Keratinocyte (primary cell): Measurements from ENCODE around the gene FAM13C. TPM values are rescaled to one million over a fixed set of nuclear protein-coding genes. Genes with fewer than 3 reads are reported as not detected.
A peak's percentile ranks its signal among the peaks of the same experiment; 100 is the strongest.

Experiments
- DNase-seq: peaks from one replicate; pipeline ENCODE4 v3.0.0-alpha.2; 2011; ENCODE audit warnings: low read depth, missing footprints, low spot score
- FAIRE-seq: peaks from 2 replicates; lab custom pipeline; 2011; peaks lifted over from hg19 to GRCh38; lab: Jason Lieb, UNC
- H2AFZ ChIP-seq: 2 replicates; pipeline ENCODE4 v1.6.0; 2012; ENCODE audit warnings: low read length, control low read depth, inconsistent platforms; ENCODE audit not compliant: control insufficient read depth
- H3K27ac ChIP-seq: 2 replicates; pipeline ENCODE4 v1.5.1; 2011; ENCODE audit warnings: low read length; ENCODE audit not compliant: control insufficient read depth, insufficient read depth
- H3K27me3 ChIP-seq: 3 replicates; pipeline ENCODE4 v1.6.0; 2011; ENCODE audit warnings: low read length; ENCODE audit not compliant: control insufficient read depth, insufficient read depth; ENCODE audit errors: extremely low read depth
- H3K36me3 ChIP-seq, 2 experiments: 2 replicates in 1 of 2; 3 replicates in 1 of 2; pipeline ENCODE4 v1.5.1; 2011; ENCODE audit warnings: low read length in 2 of 2, mild to moderate bottlenecking in 1 of 2; ENCODE audit not compliant: control insufficient read depth in 2 of 2, insufficient read depth in 2 of 2; ENCODE audit errors: extremely low read depth in 1 of 2
- H3K4me1 ChIP-seq: 3 replicates; pipeline ENCODE4 v1.5.1; 2011; ENCODE audit warnings: low read length; ENCODE audit not compliant: control insufficient read depth, insufficient read depth; ENCODE audit errors: extremely low read depth
- H3K4me2 ChIP-seq: 3 replicates; pipeline ENCODE4 v1.6.0; 2011; ENCODE audit warnings: low read depth, low read length; ENCODE audit not compliant: control insufficient read depth, insufficient read depth; ENCODE audit errors: extremely low read depth
- H3K4me3 ChIP-seq, 3 experiments: fragments of 200-600 bp in 1 of 3; sonication (generic) in 1 of 3; 2 replicates in 2 of 3; 3 replicates in 1 of 3; pipeline ENCODE4 v1.5.1; 2011 to 2016; ENCODE audit warnings: low read length in 3 of 3, mild to moderate bottlenecking in 3 of 3, control low read depth in 2 of 3, inconsistent platforms in 1 of 3, low read depth in 1 of 3, mixed read lengths in 1 of 3, mixed run types in 1 of 3, moderate library complexity in 1 of 3; ENCODE audit not compliant: control insufficient read depth in 2 of 3, insufficient read depth in 2 of 3; ENCODE audit errors: extremely low read depth in 1 of 3
- H3K79me2 ChIP-seq: 2 replicates; pipeline ENCODE4 v1.6.0; 2012; ENCODE audit warnings: low read length; ENCODE audit not compliant: control insufficient read depth, insufficient read depth
- H3K9ac ChIP-seq: 3 replicates; pipeline ENCODE4 v1.6.0; 2011; ENCODE audit warnings: low read length; ENCODE audit not compliant: control insufficient read depth, insufficient read depth; ENCODE audit errors: extremely low read depth
- H3K9me1 ChIP-seq: 3 replicates; pipeline ENCODE4 v1.6.0; 2011; ENCODE audit warnings: low read length; ENCODE audit not compliant: control insufficient read depth, insufficient read depth; ENCODE audit errors: extremely low read depth
- H3K9me3 ChIP-seq: 2 replicates; pipeline ENCODE4 v1.5.1; 2012; ENCODE audit warnings: low read depth, low read length; ENCODE audit not compliant: control insufficient read depth
- H4K20me1 ChIP-seq: 3 replicates; pipeline ENCODE4 v1.6.0; 2011; ENCODE audit warnings: low read length; ENCODE audit not compliant: control insufficient read depth, insufficient read depth; ENCODE audit errors: extremely low read depth
- EZH2 ChIP-seq: IDR thresholded peaks from one replicate; pipeline ENCODE4 v1.6.1; 2012; ENCODE audit warnings: inconsistent platforms, mild to moderate bottlenecking, low read length, moderate library complexity
- dilution Hi-C: fragments of 300-500 bp; cut with MboI; formaldehyde crosslinking; loops from one replicate; pipeline ENCODE4 v1.7.0; 2020; ENCODE audit warnings: low sequenced_read_pairs; ENCODE audit not compliant: extremely low pct_ligation_motif_present
- polyA plus RNA-seq, 5 experiments: library from polyadenylated mRNA; depleted of rRNA in 3 of 5; stranded (reverse) in 3 of 5; stranded (forward) in 1 of 5; unstranded in 1 of 5; fragments of >200 nt; gene quantifications; 1 replicate in 1 of 5; 2 replicates in 3 of 5; 3 replicates in 1 of 5; pipeline versions ENCODE4 v1.2.1 to v1.2.3, GENCODE V29; 2011 to 2012; ENCODE audit warnings: missing spikeins in 2 of 5, low read depth in 1 of 5, low replicate concordance in 1 of 5
- TF ChIP-seq, protein P1 (sequence below), 3 experiments: IDR thresholded peaks in 1 of 3; conservative IDR thresholded peaks in 1 of 3; optimal IDR thresholded peaks in 1 of 3; 2 replicates in 2 of 3; 3 replicates in 1 of 3; pipeline versions ENCODE3 to v1.5.1; 2011; ENCODE audit warnings: low read length in 3 of 3, mild to moderate bottlenecking in 3 of 3, moderate library complexity in 2 of 3, control low read depth in 1 of 3, inconsistent platforms in 1 of 3; ENCODE audit not compliant: insufficient read depth in 2 of 3; ENCODE audit errors: extremely low read depth in 1 of 3

FAM13C gene
- polyA plus RNA-seq, 1 donor (not counting 4 experiments of a cell fraction or from before 2014, with no cell fraction given), result 0.58 TPM

DNA sequence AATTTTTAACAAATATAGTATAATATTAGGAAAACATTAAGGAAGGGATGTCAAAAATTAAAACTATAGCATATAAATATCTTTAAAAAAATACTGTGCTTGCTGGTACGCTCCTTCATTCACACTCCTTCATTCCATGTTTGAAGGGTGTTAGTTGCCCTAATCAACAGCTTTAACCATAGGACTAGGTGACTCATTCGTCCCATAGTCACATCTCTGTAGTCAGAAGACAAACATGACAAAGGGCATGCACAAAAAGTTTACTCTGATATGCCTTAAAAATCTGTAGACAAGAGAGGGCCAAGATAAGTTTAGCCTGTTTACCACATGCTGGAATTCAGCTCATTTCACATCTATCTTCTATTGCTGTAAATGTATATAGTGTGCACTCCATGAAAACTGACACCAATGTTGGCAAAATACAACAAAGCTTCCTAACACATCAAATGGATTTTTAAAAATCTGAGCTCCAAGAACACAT, 646 bp downstream of the FAM13C start:
- peak overlapping the region; percentile 94 for H2AFZ ChIP-seq
- dilution Hi-C loops, result no loop called here

DNA sequence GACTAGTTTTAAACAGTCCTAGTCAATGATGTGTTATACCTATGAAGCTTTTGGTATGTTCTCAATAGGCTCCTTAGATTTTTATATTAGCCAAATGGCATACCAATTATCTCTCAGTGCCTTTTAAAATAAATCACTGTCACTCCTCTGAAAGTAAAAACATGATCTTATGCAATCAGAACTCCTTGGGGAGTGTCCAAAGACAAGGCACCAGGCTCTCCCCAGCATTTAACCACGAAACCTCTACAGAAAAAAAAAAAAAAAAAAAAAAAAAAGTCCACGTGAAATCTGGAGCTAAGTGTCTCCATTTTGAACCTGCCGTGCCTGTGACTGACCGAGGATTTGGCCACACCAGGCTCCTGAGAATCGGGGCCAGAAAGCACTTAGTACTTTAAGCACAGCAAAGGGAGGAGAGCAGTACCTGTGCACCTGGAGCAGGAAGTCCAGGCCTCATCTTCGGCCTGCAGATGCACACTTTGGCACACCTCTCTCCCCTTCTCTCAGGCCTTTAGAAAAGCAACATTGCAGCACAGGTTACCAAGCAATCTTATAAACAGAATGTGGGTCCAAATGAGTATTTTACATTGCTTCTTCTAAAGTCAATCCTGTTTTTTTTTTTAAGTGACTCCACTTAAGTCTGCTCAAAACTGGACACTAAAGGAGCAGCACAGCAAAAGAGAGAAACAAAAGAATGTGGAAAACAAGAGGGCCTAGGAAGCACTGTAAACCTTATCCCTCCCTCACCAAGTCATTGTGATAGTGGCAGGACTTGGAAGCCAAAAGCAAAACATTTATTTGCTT, 1.5 kb downstream of the FAM13C start:
- Histone ChIP-seq H4K20me1 (no peaks in the 10 kb centered on the region), H3K4me1 (peaks cover 7% of the 10 kb centered on the region), H3K4me2 (no peak overlapping the region), H3K36me3 (no peaks in the 10 kb centered on the region), H3K27ac (no peak overlapping the region), H3K4me3 (no peak overlapping the region), H3K27me3 (no peaks in the 10 kb centered on the region), H2AFZ (no peak overlapping the region), H3K9ac (no peak overlapping the region), H3K79me2 (no peaks in the 10 kb centered on the region), H3K9me1 (no peaks in the 10 kb centered on the region), H3K9me3 (no peaks in the 10 kb centered on the region)
- TF ChIP-seq EZH2, result no peak
- TF ChIP-seq, protein P1, sequence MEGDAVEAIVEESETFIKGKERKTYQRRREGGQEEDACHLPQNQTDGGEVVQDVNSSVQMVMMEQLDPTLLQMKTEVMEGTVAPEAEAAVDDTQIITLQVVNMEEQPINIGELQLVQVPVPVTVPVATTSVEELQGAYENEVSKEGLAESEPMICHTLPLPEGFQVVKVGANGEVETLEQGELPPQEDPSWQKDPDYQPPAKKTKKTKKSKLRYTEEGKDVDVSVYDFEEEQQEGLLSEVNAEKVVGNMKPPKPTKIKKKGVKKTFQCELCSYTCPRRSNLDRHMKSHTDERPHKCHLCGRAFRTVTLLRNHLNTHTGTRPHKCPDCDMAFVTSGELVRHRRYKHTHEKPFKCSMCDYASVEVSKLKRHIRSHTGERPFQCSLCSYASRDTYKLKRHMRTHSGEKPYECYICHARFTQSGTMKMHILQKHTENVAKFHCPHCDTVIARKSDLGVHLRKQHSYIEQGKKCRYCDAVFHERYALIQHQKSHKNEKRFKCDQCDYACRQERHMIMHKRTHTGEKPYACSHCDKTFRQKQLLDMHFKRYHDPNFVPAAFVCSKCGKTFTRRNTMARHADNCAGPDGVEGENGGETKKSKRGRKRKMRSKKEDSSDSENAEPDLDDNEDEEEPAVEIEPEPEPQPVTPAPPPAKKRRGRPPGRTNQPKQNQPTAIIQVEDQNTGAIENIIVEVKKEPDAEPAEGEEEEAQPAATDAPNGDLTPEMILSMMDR (optimal IDR thresholded peaks at IDR 0.05 in 1 of 3, IDR thresholded peaks at IDR 0.05 in 1 of 3, conservative IDR thresholded peaks at IDR 0.05 in 1 of 3; ENCODE audit: extremely low read depth in 1 of 3, insufficient read depth in 2 of 3, low read length in 3 of 3), result no peak
- dilution Hi-C loops, result no loop called here
- no peak for DNase-seq
- no peak for FAIRE-seq

More for the DNA sequence above, 646 bp downstream of the FAM13C start:
- Histone ChIP-seq H3K79me2 (no peaks in the 10 kb centered on the region), H3K4me3 (peak overlapping the region; percentile 28 to 75 (median 73)), H3K4me2 (peak overlapping the region; percentile 96), H3K27me3 (no peaks in the 10 kb centered on the region), H3K27ac (no peak overlapping the region), H3K9me1 (no peaks in the 10 kb centered on the region), H3K9me3 (no peaks in the 10 kb centered on the region), H3K36me3 (no peaks in the 10 kb centered on the region), H4K20me1 (no peaks in the 10 kb centered on the region), H3K4me1 (peaks cover 7% of the 10 kb centered on the region), H3K9ac (peak overlapping the region; percentile 35)
- no peak for TF ChIP-seq EZH2
- TF ChIP-seq, protein P1 (optimal IDR thresholded peaks at IDR 0.05 in 1 of 3, IDR thresholded peaks at IDR 0.05 in 1 of 3, conservative IDR thresholded peaks at IDR 0.05 in 1 of 3; ENCODE audit: extremely low read depth in 1 of 3, insufficient read depth in 2 of 3, low read length in 3 of 3), result no peak
- DNase-seq (no peak), FAIRE-seq (no peak)
